Medulla oblongata (tissue), 1 donor: ENCODE results near the gene ITGAX.

Experiments used
- DNase-seq: peaks from one replicate; pipeline ENCODE4 v3.0.0-alpha.2; 2015; ENCODE audit errors: extremely low spot score

ITGAX gene

GRCh38 chr16:31373235-31373634, 18.3 kb downstream of the ITGAX start:
- no peak for DNase-seq

DNA sequence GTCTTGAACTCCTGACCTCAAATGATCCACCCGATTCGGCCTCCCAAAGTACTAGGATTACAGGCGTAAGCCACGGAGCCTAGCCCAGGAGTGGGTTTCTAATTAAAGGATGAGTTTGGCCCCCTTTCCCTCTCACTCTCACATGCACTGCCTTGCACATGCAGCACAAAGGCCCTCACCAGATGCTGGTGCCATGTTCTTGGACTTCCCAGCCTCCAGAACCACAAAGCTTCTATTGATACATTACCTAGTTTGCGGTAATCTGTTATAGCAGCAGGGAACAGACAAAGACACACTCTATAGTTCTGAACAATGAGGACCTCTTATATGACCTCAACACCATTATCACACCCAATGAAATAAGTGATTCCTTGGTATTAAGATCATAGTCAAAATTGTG, 20.3 kb downstream of the ITGAX start:
- no peak for DNase-seq

- no peak for DNase-seq
Measured at GRCh38 chr16:31376705-31377104, 21.7 kb downstream of the ITGAX start.

GRCh38 chr16:31377210-31377903, 22.4 kb downstream of the ITGAX start:
- no peak for DNase-seq

- no peak for DNase-seq
Measured at GRCh38 chr16:31380201-31380600, 25.2 kb downstream of the ITGAX start.

DNA sequence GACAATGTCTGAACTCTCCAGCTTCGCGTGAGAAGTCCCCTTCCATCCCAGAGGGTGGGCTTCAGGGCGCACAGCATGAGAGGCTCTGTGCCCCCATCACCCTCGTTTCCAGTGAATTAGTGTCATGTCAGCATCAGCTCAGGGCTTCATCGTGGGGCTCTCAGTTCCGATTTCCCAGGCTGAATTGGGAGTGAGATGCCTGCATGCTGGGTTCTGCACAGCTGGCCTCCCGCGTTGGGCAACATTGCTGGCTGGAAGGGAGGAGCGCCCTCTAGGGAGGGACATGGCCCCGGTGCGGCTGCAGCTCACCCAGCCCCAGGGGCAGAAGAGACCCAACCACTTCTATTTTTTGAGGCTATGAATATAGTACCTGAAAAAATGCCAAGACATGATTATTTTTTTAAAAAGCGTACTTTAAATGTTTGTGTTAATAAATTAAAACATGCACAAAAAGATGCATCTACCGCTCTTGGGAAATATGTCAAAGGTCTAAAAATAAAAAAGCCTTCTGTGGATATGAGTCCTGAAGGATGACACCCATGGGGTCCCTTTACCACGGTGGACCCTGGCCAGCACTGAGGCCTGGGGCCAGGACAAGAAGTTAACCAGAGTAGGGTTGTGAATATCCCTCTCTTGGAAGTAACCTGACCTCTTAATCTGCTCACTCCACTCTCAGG, 27.6 kb downstream of the ITGAX start:
- peak; percentile 60 for DNase-seq

GRCh38 chr16:31385680-31386079, 30.7 kb downstream of the ITGAX start:
- DNase-seq = no peak

DNA sequence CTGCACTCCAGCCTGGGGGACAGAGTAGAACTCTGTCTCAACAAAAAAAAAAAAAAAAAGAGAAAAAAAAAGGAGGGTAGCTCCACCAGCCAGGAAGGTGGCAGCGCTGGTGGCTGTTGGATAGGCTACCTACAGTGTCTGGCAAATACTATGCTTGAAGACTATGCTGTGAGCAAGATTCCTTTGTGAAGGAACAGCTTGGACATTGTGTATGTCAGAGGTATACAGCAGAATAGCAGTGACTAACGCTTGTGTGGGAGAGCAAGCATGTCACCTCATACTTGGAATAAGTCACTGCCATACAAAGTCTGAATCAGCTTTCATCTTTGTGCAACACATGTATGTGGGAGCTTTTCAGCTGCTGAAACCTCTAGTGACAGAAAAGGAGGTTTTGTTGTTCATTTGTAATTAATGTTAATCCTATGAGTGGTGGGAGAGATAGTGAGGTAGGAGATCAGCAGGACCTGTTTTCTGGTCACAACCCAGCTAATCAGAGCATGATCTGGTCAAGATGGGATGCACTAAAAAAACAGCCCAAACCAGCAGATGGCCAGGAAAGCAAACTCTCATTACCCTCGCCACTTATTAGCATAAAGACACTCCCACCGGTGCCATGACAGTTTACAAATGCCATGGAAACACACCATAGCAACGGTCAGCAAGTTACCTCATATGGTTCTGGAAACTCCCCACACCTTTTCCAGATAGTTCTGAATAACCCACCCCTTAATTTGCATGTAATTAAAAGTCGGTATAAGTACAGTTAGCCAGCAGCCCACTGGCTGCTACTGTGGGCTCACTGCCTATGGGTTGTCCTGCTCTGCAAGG, 31.4 kb downstream of the ITGAX start:
- no peak for DNase-seq

DNA sequence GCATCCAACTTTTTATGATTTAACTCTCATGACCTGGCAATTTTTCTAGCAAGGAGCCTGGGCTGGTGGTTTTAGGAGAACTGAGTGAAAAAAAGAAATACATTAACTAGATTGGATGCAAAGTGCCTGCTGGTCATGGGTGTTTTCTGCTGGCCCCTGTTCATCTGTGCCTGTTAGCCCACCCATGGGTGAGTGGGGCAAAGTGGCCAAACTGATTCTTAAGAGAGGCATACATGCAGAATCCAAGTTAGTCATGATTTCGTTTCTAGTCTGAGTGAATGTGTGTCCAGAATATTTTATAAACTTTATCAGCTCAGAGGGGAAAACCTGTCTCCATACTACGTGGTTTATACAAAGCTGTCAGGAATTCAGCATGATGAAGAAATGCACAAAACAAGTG, 33.6 kb downstream of the ITGAX start:
- no peak for DNase-seq

DNA sequence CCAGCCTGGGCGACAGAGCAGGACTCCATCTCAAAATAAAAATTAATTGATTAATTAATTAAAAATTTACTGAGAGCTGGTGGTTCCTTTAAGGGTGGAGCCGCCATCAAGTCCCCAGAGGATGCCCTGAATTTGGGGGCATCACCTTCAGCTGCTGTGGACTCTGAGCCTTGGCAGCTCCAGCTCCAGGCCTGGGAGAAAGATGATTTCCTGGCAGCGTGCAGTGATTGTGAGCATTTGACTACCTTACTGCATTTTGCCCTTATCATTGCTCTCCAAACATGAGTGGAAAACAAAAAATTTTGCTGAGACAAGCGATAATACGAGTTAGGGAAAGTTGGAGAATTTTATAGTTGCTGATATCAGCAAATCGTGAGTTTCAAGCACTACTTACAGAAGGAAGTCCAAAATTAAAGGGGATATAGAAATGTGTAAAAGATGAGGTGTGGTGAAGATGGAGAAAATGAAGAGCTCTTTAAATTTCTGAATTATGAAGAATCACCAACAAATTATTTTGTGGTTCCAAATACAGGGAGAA, 35.6 kb downstream of the ITGAX start:
- no peak for DNase-seq

DNA sequence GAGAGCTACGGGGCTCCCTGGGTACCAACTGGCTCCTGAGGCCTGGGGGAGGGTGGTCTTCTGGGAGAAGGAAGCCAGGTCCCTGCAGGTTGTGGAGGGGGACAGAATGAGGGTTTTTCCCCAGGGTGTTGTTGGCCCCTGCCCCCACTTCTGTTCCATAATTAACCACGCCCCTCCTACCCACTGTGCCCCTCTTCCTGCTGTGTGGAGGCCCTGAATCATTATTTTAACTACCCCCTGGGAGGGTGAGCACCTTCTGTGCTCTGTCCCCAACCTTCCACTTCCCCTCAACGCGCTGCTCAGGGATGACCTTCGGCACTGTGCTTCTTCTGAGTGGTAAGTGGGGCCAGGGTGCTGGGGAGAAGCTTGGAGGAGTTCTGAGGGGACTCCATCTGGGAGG, 38.1 kb downstream of the ITGAX start, which contains the start of gene ITGAD:
TSS of gene ITGAD (plus strand) at position 280 of the 400 bp plus-strand sequence. CDS start at position 306, 26 bp downstream.
- no peak for DNase-seq

- DNase-seq = peak; percentile 42
Measured at GRCh38 chr16:31395647-31396046, 40.7 kb downstream of the ITGAX start.

DNA sequence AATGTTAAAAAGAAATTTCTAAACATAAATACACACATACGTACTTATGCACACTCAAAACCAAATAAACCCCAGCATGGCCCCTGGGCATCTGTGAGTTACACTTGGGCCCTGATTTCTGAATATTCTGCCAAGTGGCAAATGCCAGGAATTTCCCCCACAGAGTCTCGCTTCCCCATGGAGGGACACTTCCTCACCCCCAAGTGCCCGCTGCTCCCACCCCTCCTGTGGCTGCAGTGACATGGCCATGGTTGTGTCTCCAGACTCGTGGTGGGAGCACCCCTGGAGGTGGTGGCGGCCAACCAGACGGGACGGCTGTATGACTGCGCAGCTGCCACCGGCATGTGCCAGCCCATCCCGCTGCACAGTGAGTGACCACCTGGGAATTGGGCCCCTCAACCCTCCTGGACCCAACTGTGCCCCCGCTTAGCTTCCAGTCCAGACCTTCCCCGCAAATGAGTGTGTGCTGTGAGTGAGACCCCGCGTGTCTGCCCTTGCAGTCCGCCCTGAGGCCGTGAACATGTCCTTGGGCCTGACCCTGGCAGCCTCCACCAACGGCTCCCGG, 42.2 kb downstream of the ITGAX start:
- DNase-seq = peak; percentile 4

- no peak for DNase-seq
Measured at GRCh38 chr16:31397701-31398100, 42.7 kb downstream of the ITGAX start.

GRCh38 chr16:31400191-31400590, 45.2 kb downstream of the ITGAX start:
- DNase-seq = no peak

- DNase-seq = no peak
Measured at GRCh38 chr16:31401436-31401835, 46.5 kb downstream of the ITGAX start.

DNA sequence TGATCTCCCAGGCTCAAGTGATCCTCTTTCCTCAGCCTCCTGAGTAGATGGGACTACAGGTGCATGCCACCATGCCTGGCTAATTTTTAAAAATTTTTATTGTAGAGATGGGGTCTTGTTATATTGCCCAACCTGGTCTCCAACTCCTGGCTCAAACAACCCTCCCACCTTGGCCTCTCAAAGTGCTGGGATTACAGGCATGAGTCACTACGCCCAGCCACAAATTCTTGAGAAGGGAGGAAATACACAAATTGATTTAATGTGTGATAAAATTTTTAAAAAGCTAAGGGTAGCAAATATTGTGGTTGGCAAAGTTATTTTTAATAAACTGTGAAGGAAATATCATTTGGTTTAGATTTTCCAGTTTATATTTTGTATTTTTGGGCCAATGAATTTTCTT, 47.7 kb downstream of the ITGAX start:
- DNase-seq = no peak

- DNase-seq = no peak
Measured at GRCh38 chr16:31403590-31404352, 48.8 kb downstream of the ITGAX start.

DNA sequence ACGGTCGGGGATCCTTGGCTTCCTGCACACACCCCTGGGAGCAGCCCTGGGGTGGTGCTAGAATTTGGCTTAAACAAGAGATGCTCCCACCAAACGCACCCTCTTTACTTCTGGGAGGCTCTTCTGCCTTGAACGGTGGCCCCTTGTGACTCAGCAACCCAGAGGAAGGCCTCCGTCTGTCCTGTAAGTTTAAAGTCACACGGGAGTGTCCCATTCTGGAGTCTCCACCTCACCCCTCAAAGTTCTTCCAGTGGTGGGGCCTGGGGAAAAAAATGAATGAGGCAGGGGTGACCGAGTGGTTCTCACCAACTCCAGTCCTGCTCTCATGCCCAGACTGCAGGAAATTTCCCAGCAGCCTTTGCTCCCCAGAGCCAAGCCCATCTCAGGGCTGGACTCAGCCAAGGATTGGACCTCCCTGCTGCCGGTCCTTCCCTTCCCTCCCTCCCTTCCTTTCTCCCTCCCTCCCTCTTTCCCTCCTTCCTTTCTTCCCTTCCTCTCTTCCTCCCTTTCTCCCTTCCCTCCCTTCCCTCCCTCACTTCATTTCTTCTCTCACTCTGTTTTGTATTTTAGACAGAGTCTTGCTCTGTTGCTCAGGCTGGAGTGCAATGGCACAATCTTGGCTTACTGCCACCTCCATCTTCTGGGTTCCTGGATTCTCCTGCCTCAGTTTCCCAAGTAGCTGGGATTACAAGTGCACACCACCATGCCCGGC, 49.5 kb downstream of the ITGAX start:
- DNase-seq = no peak

GRCh38 chr16:31407406-31407805, 52.4 kb downstream of the ITGAX start:
- DNase-seq = no peak

- no peak for DNase-seq
Measured at GRCh38 chr16:31409433-31409832, 54.5 kb downstream of the ITGAX start.
